PFSK-1 (cell line): ENCODE results near the gene ACBD3.
A peak's percentile ranks its signal among the peaks of the same experiment; 100 is the strongest.

Source experiments
- POLR2AphosphoS5 ChIP-seq: IDR thresholded peaks from 2 replicates; pipeline ENCODE4 v1.6.1; 2012; ENCODE audit warnings: low read depth, mild to moderate bottlenecking, control low read depth, low read length, moderate library complexity
- REST ChIP-seq, 2 experiments: IDR thresholded peaks; 2 replicates each; pipeline versions ENCODE4 v1.6.1 to v1.8.0; 2011 to 2012; ENCODE audit warnings: low read depth in 2 of 2, low read length in 2 of 2, control low read depth in 1 of 2, inconsistent platforms in 1 of 2, mild to moderate bottlenecking in 1 of 2, moderate library complexity in 1 of 2; ENCODE audit not compliant: insufficient read depth in 1 of 2
- TAF1 ChIP-seq: IDR thresholded peaks from 2 replicates; pipeline ENCODE4 v1.6.1; 2012; ENCODE audit warnings: low read length, control low read depth, borderline replicate concordance; ENCODE audit not compliant: insufficient read depth

- TF ChIP-seq POLR2AphosphoS5, result peak; percentile 33
- no peak for TF ChIP-seq REST (IDR thresholded peaks at IDR 0.05; ENCODE audit: insufficient read depth in 1 of 2, low read depth in 2 of 2, low read length in 2 of 2)
- no peak for TF ChIP-seq TAF1
Measured at GRCh38 chr1:226109829-226110248, 76.7 kb downstream of the ACBD3 start.
